Activated CD4-positive, alpha-beta T cell treated with anti-CD3 and anti-CD28 coated beads for 48 hours (primary cell): ENCODE data around the gene FEZ2.

Source experiments
- DNase-seq: peaks from one replicate; pipeline ENCODE4 v3.0.0-alpha.2; 2020

The FEZ2 gene

DNA sequence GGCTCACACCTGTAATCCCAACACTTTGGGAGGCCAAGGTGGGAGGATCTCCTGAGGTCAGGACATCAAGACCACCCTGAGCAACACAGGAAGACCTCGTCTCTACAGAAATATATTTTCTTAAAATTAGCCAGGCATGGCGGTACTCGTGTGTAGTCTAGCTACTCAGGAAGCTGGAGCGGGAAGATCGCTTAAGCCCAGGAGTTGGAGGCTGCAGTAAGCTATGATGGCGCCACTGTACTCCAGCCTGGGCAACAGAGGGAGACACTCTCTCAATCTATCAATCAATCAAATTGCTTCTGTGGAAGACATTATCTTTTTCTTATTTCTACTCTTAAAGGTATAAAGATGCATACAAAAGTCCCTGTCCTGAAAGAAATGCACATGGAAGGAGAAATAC, 11.3 kb downstream of the FEZ2 start:
- no peak for DNase-seq

DNA sequence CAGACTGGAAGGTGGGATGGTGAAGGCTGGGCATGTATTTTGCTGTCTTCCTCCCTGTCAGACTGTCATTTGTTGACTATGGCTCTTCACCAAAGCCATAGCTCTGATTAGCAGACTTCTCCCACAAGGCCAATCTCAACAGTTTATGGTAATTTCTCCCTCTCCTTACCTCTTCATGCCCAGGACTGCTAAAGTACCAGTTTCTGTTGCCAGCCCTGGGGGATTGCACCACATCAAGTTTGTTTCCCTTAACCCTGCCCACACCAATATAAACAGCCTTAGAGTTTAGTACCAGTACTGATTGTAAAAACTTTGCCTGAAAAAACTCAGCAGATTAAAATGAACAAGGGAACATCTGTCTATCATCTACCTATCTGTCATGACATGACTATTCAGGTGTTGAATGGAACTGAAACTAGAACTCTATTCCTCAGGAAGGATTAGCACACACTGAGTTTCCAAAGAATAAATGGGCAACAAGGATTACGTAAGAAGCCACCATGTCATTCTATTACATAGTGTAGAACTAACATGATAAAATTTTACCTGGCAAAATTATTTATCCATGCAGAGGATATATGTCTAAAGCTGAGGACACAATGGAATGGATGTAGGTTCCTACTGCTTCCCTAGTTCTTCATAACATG, 13.7 kb downstream of the FEZ2 start:
- DNase-seq, result no peak

DNA sequence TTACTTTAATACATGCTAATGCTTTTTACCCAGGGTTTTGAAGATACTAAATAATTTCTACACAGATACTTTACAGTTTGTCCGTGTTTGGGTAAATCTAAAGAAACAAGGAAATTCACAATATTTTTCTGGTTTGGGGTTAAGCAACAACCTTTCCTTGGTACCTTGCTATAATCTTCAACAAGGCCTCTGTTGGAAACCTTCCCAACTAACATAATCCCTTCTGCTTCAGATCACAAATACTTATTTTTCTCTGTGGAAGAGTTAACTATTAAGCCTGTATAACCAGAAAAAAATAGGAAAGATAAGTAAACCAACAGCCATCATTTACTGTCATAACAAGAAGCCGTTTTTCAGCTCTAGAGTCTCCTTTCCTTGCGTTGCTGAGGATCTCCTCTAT, 15.0 kb downstream of the FEZ2 start:
- no peak for DNase-seq

DNA sequence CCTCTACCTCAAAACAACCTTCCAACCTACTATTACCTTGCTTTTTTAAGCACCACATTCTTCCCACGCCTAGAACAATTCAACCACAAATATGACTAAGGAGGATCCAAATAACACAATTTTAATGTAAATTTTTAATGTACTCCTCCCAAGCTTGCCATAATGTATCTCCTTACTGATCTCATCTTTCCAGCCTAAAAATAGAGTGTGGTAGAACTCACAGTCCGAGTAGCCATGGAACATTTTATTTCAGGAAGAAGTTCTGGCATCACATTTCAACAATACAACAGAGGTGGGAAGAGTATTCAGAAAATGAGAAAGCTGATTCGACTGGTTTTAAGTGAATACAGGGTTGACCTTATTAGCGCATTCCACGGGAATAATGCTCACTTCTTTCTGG, 15.4 kb downstream of the FEZ2 start:
- no peak for DNase-seq

DNA sequence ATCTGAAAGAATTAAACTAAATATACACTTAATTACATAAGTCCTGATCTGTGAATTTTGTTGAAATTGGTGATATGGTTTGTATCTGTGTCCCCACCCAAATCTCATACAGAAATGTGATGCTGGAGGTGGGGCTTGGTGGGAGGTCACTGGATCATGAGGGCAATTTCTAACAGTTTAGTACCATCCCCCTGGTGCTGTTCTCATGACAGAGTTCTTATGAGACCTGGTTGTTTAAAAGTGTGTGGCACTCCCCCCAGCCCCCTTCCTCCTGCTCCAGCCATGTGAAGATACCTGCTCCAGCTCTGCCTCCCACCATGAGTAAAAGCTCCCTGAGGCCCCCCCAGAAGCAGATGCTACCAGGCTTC, 18.7 kb downstream of the FEZ2 start:
- DNase-seq, result no peak

DNA sequence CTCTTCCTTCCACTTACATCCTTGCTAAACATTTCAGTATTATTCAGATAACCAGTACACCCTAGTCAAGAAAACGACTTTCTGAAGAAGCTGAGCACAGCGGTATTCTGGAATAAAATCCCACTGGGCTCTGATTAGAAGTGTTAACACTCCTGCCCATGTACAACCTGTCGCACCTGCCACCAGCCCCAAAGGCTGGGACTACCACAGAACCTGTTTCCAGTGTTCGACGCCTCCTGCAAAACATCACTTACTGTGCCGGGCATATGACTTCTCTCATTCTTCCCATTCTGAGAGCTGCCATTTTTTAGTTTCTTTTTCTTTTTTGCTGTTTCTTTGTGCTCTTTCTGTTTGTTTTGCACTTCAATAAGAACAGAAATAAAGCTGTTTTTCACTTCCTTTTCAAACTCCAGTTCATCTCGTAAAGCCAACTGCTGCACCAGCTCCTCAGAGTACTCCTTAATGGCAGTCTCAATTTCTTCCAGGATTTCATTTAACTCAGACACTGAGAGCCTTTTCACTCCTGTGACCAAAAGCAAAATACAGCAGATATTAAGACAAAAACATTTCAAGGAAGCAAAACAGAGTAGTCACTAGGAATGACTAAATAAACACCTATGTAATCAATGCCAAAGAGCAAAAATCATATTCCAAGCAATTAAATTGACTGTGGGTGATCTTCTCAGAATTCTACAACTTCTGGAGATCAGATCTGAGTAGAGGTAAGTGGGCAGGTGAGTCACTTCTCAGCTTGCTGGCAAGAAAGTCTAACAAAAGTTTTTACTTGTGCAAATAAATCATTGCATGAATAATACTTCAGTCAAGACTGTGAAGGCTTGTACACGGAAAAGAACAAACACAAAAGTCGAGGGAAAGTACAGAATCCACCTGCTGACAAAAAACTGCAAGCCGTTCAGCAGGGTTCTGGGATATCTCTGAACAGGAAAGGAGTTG, 19.3 kb downstream of the FEZ2 start:
- no peak for DNase-seq

DNA sequence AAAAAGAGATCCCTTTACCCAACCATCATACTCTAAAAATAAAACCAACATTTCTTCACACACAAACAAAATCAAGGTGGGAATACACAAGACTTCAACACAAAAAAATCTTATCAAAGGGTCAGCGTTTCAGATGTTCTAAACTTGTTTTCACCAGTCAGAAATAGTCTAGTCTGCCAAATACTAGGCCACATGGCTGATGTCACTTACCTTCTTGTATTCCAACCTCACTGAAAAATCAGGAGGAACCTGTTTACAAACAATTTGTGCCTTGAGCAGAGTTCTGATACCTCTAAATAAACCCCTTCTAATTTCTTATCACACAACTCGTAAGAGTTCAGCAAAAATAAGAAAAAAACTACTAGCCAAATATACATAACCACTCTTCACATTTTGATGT, 20.1 kb downstream of the FEZ2 start:
- no peak for DNase-seq

DNA sequence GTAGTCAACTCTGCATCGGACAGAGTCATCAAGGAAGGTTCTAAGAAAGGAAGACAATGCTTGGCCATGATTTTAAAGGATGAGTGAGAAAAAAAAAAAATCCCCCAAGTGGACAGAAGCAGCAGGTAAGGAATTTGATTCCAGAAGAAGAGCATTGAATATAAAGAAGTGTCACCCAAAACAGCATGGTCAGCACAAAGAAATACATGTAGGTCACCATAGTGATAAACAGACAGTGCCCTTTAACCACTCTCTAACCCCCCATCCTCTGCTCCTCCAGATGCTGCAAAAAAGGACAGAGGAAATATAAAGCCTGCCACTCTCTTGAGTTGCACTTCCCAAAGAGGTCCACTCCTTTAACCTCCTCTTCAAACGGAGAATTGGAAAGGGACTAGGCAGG, 23.4 kb downstream of the FEZ2 start:
- no peak for DNase-seq

DNA sequence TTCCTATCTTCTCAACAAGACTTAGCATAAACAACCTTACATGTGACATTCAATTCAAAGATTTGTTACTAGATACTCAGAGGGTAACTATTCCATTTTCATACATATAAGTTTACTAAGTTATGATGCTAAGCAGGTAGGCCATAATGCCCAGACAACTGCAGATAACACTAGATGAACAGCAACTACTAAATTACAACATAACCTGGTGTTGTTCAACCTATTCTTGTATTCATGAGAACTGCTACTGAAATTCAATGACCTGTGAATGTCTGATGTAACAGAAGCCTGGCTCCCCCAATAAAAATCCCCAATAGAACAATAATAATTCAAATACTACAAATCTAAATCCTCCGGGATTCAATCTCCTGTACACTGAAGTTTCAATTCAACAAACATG, 24.8 kb downstream of the FEZ2 start:
- no peak for DNase-seq

DNA sequence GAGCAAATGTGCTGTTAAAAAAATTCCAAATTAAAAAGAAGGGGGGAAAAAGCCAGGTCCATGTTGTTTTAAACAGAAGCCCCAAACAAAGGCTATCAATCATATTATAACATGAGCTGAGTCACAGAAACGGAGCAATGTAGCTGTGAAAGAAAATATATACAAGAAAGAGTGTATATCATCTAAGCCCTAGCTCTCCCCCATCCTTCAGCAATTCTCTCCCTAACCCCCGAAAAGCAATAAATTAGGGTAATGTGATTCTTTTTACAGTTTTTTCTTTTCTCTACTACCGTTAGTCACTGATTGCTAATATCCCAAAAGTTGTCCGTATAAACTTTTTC, 25.3 kb downstream of the FEZ2 start:
- DNase-seq, result no peak

DNA sequence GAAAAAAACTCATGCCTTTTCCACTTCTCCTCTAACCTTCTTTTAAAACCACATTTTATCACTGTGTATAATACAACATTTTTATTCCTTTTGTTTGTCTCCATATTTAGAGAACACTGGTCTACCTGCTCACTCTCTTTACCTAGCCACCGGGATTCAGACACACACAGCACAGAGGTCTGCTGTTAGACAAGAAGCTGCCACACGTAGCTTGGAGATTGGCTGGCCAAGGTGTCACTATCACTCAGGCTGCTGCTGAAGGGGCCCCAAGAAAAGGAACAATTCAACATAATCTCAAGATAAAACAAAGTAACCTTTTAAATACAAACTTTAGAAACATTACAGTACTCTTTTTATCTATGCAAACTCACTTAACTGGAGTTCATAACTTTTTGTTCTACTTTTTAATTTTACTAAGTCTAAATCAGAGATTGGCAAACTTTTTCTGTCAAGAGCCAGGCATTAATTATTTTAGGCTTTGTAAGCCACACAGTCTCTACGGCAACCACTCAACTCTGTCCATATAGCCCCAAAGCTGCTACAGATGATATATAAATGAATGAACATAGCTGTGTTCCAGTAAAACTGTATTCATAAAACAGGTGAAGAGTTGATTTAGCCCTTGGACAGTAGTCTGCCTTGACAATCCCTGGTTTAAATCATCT, 25.8 kb downstream of the FEZ2 start:
- DNase-seq, result no peak

DNA sequence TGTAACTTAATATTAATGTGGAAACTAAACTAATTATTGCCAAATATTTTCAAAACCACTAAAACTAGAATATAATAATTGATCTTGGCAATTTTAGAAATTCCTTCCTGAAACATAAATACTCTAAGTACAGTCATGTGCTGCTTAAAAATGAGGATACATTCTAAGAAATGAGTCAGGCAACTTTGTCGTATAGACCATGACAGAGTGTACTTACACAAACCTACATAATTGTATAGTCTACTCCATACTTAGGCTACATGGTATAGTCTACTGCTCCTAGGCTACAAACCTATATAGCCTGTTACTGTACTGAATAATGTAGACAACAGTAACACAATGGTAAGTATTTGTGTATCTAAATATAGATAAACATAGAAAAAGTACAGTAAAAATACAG, 27.6 kb downstream of the FEZ2 start:
- no peak for DNase-seq

DNA sequence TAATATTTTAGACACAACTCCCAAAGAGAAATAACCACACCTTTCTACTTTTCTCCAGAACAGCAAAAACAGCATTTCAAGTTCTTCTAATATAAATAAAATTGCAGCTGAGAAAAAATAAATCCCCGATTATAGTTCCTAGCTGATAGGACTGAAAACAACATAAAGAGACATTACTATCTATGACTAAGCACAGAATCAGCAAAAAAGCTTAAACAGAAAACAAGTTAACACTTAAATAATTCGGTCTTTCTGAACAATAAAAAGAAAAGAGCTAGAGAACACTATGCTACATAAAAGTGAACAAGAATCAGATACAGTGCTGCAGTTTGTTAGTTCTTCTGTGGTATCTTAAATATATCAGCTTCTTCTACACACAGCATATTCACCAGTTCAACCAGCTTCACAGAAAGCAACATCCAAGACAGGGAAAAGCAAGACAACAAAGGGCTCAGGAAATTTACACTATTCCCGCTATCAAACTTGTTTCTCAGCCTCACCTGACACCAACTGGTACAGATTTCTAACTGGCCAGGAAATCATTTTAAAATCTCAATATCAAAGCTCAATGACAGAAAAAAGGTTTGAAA, 28.6 kb downstream of the FEZ2 start:
- DNase-seq, result no peak

DNA sequence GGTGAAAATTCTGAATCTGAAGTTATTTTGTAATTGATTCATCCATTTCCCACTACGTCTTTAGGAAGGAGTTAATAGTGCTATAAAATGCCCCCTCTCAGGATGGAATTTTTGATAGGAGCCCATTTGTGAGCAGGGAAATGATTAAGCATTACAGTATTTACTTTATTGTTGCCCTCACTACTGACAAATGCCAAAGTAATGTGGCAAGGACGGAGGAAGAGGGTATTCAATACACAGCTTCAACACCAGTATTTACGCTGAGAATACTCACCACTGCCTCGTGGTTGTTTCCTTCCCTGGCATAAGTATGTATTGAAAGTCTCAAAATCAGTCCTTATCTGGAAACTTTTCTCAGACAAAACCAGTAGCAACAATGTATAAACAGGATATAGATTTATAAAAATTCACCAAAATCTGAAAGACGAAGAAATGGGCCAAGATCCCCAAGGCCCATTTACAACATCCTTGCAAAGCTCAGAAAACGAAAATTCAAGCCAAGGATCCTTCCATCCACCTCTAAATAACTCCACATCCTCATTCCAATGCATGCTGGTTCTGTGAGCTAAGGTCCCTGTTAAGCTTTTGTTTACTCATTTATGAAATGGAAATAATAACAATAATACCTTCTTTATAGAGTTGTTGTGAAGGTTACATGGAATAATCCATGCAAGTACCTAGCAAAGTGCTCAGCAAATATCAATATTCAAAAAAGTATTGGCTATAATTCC, 29.3 kb downstream of the FEZ2 start:
- DNase-seq, result no peak

DNA sequence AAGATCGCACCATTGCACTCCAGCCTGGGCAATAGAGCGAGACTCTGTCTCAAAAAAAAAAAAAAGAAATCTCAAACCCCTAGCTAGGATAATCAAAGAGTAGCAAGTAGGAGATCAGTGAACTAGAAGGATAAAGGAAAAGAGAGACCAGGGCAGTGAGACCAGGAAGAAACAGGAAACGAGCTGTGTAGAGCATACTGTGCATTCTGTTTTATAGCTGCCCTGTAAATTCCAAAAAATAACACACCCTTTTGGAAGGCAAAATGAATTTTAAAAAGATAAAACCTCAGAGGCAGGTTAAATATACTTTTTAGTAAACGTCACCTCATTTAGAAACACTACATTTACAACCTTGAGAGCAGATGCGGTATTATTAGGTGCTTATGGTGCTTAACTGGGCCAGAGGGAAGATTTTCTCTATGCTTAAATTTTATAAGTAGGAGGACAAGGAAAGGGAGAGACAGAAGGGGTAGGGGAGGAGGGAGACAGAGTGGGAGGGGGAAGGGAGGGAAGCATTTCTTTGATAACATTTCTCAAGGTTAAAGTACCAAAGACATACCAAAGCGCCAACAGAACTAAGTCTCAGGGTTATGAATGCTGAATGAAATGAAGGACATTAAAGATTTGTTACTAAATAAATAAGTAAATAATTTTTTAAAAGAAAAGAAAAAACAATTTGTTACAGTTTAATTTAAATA, 30.1 kb downstream of the FEZ2 start:
- no peak for DNase-seq

DNA sequence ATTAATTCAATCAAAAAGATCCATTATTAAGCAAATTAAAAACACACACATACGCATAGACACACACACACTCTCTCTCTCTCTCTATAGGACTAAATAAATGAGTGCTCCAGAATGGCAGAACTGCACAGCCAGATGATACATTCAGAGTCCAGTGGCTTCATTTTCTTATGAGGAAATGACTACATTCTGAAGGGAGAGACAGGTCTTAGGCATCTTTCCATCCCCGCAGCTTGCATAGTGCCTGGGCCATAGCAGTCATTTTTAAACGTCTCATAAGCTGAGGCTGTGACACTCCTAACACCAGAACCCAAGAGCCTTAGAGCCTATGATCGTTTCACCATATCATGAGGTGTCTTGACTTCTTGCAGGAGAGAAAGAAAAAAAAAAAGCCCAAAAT, 31.1 kb downstream of the FEZ2 start:
- no peak for DNase-seq

DNA sequence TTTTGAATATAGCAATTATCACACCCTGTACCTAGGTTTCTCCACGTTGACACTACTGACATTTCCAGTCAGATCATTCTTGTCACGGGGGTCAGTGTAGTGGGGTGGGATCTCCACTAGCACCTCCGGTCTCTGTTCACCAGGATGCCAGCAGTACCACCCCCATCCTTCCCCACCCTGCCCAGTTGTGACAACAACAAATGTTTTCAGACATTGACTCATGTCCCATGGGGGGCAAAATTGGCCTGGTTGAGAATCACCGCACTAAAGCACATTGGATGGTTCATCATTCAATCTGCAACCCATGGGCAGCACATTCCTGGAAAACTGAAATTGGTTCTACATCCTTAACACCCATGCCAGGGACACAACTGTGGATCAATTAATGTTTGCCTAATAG, 32.3 kb downstream of the FEZ2 start:
- no peak for DNase-seq

DNA sequence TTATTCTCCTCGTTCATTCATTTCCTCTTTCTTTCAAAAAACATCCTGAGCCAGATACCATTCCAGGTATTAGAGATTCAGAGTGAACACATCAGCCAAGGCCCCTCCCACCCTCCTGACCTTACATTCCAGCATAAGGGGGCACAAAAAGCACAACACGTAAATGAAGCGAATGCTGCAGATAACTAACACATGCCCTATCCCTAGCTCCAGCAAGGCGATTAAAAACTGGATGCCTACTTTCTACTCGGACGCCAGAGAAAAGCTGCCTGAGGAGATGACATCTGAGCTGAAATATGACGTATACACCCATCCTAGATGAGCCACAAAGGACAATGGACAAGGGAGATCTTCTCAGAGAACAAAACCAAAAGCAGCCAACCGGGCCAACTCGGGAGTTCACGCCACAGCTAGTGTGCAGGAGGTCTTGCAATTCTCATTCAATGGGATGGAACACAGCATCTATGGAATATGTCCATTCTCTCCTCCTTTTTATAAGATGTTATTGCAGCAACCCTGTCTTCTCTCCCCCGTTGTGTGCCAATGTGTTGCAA, 33.5 kb downstream of the FEZ2 start:
- DNase-seq, result no peak

DNA sequence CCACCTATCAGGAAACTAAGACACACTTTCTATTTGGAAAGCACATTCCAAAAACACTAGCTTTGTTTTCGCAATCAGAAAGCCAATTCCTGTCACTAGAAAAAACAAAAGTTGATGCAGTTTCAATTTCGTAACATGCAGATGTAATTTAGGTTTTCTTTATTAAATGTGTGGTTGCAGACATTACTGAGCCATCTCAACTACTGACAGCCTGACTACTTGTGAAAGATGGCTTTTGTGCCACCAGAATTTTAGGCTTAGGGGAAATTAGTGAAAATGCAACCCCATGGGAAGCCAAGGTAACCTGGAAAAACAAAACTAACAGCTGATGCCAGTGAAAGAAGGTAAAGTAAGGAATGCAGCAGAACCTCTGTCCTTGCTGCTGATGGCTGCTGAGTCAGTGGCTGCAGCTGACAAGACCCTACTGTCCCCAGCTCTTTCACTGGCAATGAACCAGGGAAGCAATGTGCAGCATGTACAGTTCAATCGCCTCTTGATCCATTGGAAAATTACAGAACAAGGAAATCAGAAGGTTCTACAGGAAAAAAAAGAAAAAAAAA, 34.9 kb downstream of the FEZ2 start:
- DNase-seq, result no peak

DNA sequence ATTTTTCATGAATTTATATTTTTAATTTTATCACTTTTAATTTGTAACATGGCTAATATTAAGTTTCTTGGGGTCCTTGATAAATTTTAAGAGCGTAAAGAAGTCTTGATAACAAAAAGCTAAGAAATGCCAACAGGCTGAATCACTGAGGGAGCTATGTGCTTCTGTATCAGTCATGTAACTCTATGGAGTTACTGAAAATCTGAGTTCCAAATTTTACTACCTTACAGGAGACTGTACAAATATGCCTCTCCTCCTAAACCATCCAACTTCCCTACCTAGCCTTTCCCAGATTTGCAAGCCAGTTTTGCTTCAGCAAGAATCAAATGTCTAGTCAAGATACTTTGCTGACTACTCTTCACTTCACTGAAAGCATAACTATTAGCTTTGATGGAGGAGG, 35.7 kb downstream of the FEZ2 start:
- DNase-seq, result no peak

DNA sequence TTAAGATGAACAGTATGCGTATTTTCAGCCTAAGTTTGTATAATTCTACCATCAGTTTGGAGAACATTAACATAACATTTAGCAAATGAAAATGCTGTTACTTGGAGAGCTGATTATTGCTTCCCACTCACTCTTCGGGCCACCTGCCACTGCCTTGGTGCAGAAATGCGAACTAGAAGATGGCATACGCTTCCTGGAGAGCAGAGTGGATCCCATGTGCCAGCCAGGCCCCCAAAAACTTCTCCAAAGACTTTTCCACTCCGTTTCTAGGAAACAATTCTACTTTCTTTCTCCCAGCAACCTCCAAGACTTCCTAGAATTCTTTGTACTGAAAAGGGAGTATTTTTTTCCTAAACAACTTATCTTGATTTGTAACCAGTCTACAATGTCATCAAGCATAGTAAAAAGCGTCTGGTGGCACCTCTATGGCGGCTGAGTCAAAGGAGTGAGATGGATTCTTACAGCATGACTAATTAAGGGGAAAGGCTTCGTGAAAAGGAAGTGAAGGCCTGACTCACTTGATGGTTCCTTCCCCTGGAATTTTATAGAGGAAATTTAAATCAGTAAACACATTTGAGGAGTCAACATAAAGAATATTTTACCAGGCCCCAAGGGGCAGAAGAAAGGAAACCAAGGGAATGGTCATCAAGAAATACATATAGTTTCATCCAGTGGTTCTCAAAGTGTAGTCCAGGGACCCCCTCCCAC, 36.6 kb downstream of the FEZ2 start:
- DNase-seq, result no peak
